Keratinocyte (primary cell): ENCODE measurements around the gene ENPP3. TPM values are rescaled to one million over a fixed set of nuclear protein-coding genes. Genes with fewer than 3 reads are reported as not detected.

Source experiments
- DNase-seq: peaks from one replicate; pipeline ENCODE4 v3.0.0-alpha.2; 2011; ENCODE audit warnings: low read depth, missing footprints, low spot score
- FAIRE-seq: peaks from 2 replicates; lab custom pipeline; 2011; peaks lifted over from hg19 to GRCh38; lab: Jason Lieb, UNC
- H2AFZ ChIP-seq: 2 replicates; pipeline ENCODE4 v1.6.0; 2012; ENCODE audit warnings: low read length, control low read depth, inconsistent platforms; ENCODE audit not compliant: control insufficient read depth
- H3K27ac ChIP-seq: 2 replicates; pipeline ENCODE4 v1.5.1; 2011; ENCODE audit warnings: low read length; ENCODE audit not compliant: control insufficient read depth, insufficient read depth
- H3K27me3 ChIP-seq: 3 replicates; pipeline ENCODE4 v1.6.0; 2011; ENCODE audit warnings: low read length; ENCODE audit not compliant: control insufficient read depth, insufficient read depth; ENCODE audit errors: extremely low read depth
- H3K36me3 ChIP-seq, 2 experiments: 2 replicates in 1 of 2; 3 replicates in 1 of 2; pipeline ENCODE4 v1.5.1; 2011; ENCODE audit warnings: low read length in 2 of 2, mild to moderate bottlenecking in 1 of 2; ENCODE audit not compliant: control insufficient read depth in 2 of 2, insufficient read depth in 2 of 2; ENCODE audit errors: extremely low read depth in 1 of 2
- H3K4me1 ChIP-seq: 3 replicates; pipeline ENCODE4 v1.5.1; 2011; ENCODE audit warnings: low read length; ENCODE audit not compliant: control insufficient read depth, insufficient read depth; ENCODE audit errors: extremely low read depth
- H3K4me2 ChIP-seq: 3 replicates; pipeline ENCODE4 v1.6.0; 2011; ENCODE audit warnings: low read depth, low read length; ENCODE audit not compliant: control insufficient read depth, insufficient read depth; ENCODE audit errors: extremely low read depth
- H3K4me3 ChIP-seq, 3 experiments: fragments of 200-600 bp in 1 of 3; sonication (generic) in 1 of 3; 2 replicates in 2 of 3; 3 replicates in 1 of 3; pipeline ENCODE4 v1.5.1; 2011 to 2016; ENCODE audit warnings: low read length in 3 of 3, mild to moderate bottlenecking in 3 of 3, control low read depth in 2 of 3, inconsistent platforms in 1 of 3, low read depth in 1 of 3, mixed read lengths in 1 of 3, mixed run types in 1 of 3, moderate library complexity in 1 of 3; ENCODE audit not compliant: control insufficient read depth in 2 of 3, insufficient read depth in 2 of 3; ENCODE audit errors: extremely low read depth in 1 of 3
- H3K79me2 ChIP-seq: 2 replicates; pipeline ENCODE4 v1.6.0; 2012; ENCODE audit warnings: low read length; ENCODE audit not compliant: control insufficient read depth, insufficient read depth
- H3K9ac ChIP-seq: 3 replicates; pipeline ENCODE4 v1.6.0; 2011; ENCODE audit warnings: low read length; ENCODE audit not compliant: control insufficient read depth, insufficient read depth; ENCODE audit errors: extremely low read depth
- H3K9me1 ChIP-seq: 3 replicates; pipeline ENCODE4 v1.6.0; 2011; ENCODE audit warnings: low read length; ENCODE audit not compliant: control insufficient read depth, insufficient read depth; ENCODE audit errors: extremely low read depth
- H3K9me3 ChIP-seq: 2 replicates; pipeline ENCODE4 v1.5.1; 2012; ENCODE audit warnings: low read depth, low read length; ENCODE audit not compliant: control insufficient read depth
- H4K20me1 ChIP-seq: 3 replicates; pipeline ENCODE4 v1.6.0; 2011; ENCODE audit warnings: low read length; ENCODE audit not compliant: control insufficient read depth, insufficient read depth; ENCODE audit errors: extremely low read depth
- CTCF ChIP-seq, 3 experiments: IDR thresholded peaks in 1 of 3; conservative IDR thresholded peaks in 1 of 3; optimal IDR thresholded peaks in 1 of 3; 2 replicates in 2 of 3; 3 replicates in 1 of 3; pipeline versions ENCODE3 to v1.5.1; 2011; ENCODE audit warnings: low read length in 3 of 3, mild to moderate bottlenecking in 3 of 3, moderate library complexity in 2 of 3, control low read depth in 1 of 3, inconsistent platforms in 1 of 3; ENCODE audit not compliant: insufficient read depth in 2 of 3; ENCODE audit errors: extremely low read depth in 1 of 3
- EZH2 ChIP-seq: IDR thresholded peaks from one replicate; pipeline ENCODE4 v1.6.1; 2012; ENCODE audit warnings: inconsistent platforms, mild to moderate bottlenecking, low read length, moderate library complexity
- dilution Hi-C: fragments of 300-500 bp; cut with MboI; formaldehyde crosslinking; loops from one replicate; pipeline ENCODE4 v1.7.0; 2020; ENCODE audit warnings: low sequenced_read_pairs; ENCODE audit not compliant: extremely low pct_ligation_motif_present
- polyA plus RNA-seq, 5 experiments: library from polyadenylated mRNA; depleted of rRNA in 3 of 5; stranded (reverse) in 3 of 5; stranded (forward) in 1 of 5; unstranded in 1 of 5; fragments of >200 nt; gene quantifications; 1 replicate in 1 of 5; 2 replicates in 3 of 5; 3 replicates in 1 of 5; pipeline versions ENCODE4 v1.2.1 to v1.2.3, GENCODE V29; 2011 to 2012; ENCODE audit warnings: missing spikeins in 2 of 5, low read depth in 1 of 5, low replicate concordance in 1 of 5

The ENPP3 gene
- polyA plus RNA-seq, 1 donor (not counting 4 experiments of a cell fraction or from before 2014, with no cell fraction given) = not detected

- Histone ChIP-seq H3K27me3 (no peaks in the 10 kb centered on the region), H3K4me3 (no peak overlapping the region), H2AFZ (no peak overlapping the region), H4K20me1 (no peaks in the 10 kb centered on the region), H3K9ac (no peak overlapping the region), H3K9me3 (no peaks in the 10 kb centered on the region), H3K79me2 (no peaks in the 10 kb centered on the region), H3K27ac (no peak overlapping the region), H3K4me2 (no peak overlapping the region), H3K4me1 (no peaks in the 10 kb centered on the region), H3K9me1 (no peaks in the 10 kb centered on the region), H3K36me3 (peaks cover 15 to 18% of the 10 kb centered on the region in 2 experiments)
- TF ChIP-seq CTCF (optimal IDR thresholded peaks at IDR 0.05 in 1 of 3, IDR thresholded peaks at IDR 0.05 in 1 of 3, conservative IDR thresholded peaks at IDR 0.05 in 1 of 3; ENCODE audit: extremely low read depth in 1 of 3, insufficient read depth in 2 of 3, low read length in 3 of 3) (no peak), EZH2 (no peak)
- FAIRE-seq (no peak), DNase-seq (no peak)
- dilution Hi-C loops = no loop called here
Observed at GRCh38 chr6:131594074-131594473, 43.0 kb upstream of the ENPP3 start.

DNA sequence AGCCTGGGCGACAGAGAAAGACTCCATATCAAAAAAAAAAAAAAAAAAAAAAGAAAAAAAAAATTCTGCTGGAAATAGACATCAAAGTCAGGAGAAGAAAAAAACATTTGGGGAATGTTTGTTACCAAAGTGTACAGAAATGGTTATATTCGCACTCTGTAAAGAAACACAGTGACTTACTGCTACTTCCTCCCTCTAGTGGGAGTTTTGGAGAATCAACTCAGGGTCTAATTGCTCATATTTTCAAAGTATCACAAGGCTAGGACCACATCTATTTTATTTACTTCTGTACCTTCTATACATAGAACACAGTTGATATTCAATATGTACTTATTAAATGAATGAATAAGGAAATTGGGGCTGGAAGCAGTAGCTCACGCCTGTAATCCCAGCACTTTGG is 39.7 kb upstream of the ENPP3 start:
- no peak for FAIRE-seq
- dilution Hi-C loops = no loop called here

More for the DNA sequence above, 39.7 kb upstream of the ENPP3 start:
- Histone ChIP-seq H2AFZ (no peak overlapping the region), H3K79me2 (no peaks in the 10 kb centered on the region), H4K20me1 (no peaks in the 10 kb centered on the region), H3K9ac (no peak overlapping the region), H3K9me1 (no peaks in the 10 kb centered on the region), H3K4me1 (no peaks in the 10 kb centered on the region), H3K27me3 (no peaks in the 10 kb centered on the region), H3K4me3 (no peak overlapping the region), H3K9me3 (no peaks in the 10 kb centered on the region), H3K27ac (no peak overlapping the region), H3K36me3 (peaks cover 11 to 18% of the 10 kb centered on the region in 2 experiments), H3K4me2 (no peak overlapping the region)
- TF ChIP-seq EZH2 (no peak), CTCF (optimal IDR thresholded peaks at IDR 0.05 in 1 of 3, IDR thresholded peaks at IDR 0.05 in 1 of 3, conservative IDR thresholded peaks at IDR 0.05 in 1 of 3; ENCODE audit: extremely low read depth in 1 of 3, insufficient read depth in 2 of 3, low read length in 3 of 3) (peak in 2 of 3 experiments; percentile 8 to 19)
- DNase-seq = no peak
